GM10266 (cell line): ENCODE measurements around the gene C21orf91.

ENCODE experiments used
- DNase-seq: peaks from one replicate; pipeline ENCODE4 v3.0.0; 2012; ENCODE audit errors: extremely low spot score
- TF ChIP-seq, protein P1 (sequence below): IDR thresholded peaks from 2 replicates; pipeline ENCODE4 v1.5.1; 2012; ENCODE audit warnings: mild to moderate bottlenecking, low read depth; ENCODE audit not compliant: control insufficient read depth, insufficient read depth; ENCODE audit errors: missing control alignments

The C21orf91 gene

GRCh38 chr21:17819877-17820229 lies 697 bp upstream of the C21orf91 start:
- DNase-seq = peak; percentile 75
- TF ChIP-seq, protein P1, sequence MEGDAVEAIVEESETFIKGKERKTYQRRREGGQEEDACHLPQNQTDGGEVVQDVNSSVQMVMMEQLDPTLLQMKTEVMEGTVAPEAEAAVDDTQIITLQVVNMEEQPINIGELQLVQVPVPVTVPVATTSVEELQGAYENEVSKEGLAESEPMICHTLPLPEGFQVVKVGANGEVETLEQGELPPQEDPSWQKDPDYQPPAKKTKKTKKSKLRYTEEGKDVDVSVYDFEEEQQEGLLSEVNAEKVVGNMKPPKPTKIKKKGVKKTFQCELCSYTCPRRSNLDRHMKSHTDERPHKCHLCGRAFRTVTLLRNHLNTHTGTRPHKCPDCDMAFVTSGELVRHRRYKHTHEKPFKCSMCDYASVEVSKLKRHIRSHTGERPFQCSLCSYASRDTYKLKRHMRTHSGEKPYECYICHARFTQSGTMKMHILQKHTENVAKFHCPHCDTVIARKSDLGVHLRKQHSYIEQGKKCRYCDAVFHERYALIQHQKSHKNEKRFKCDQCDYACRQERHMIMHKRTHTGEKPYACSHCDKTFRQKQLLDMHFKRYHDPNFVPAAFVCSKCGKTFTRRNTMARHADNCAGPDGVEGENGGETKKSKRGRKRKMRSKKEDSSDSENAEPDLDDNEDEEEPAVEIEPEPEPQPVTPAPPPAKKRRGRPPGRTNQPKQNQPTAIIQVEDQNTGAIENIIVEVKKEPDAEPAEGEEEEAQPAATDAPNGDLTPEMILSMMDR = no peak

DNA sequence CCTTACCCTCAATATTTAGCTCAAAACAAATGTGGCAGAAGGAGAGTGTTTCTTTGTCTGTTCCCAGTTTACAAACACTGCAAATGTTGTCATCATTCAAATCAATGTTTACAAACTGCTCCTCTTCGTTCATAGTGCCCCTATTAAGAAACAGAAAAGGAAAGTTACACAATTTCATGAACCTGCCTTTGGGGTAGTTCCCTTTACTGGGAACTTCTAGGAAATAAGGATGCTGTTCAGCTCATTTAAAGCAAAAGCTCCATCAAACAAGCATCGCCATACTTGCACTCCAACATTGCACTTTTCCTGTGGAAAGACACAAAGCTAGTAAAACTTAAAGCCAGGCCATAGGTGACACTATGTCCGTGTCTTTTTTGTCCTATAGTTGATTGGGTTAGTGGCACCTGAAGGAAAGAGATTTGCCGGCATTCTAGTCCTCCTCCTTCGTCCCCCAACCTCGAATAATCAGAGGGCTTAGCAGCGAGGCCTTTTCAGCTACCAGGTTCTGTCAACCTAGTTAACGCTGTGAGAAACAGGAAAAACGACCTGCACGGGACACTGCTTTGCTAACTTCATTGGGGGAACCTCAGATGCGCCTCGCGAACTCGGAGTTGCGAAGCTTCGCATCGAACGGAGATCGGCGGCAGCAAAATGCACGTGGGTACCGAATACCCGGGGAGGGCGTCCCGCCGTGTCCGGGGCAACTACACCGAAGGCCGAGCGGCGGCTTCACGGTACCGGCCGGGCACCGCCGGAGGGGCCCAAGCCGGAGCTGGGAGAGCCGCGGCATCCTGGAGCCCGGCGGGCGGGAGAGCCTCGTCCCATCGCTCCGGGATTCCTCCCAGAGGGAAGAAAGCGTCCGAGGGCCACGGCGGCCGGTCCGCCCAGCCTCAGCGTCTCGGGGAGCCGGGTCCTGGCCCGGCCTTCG lies 706 bp downstream of the C21orf91 start:
- TF ChIP-seq, protein P1 = no peak
- DNase-seq = peak; percentile 35

DNA sequence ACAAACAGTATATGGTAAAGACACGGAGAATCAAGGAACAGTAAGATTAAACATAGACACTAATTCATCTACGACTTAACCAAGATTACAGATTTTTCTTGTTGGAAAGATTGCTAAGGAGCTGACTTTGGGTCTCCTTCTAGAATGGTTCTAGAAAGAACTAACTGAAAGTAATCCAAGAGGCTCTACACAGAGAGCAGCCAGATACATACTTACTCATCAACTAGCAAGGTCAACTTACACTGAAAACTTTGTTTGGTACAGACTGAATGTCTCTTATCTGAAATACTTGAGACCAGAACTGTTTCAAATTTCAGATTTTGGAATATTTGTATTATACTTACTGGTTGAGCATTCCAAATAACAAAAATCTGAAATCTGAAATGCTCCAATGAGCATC lies 5.8 kb downstream of the C21orf91 start:
- TF ChIP-seq, protein P1 = no peak
- DNase-seq = no peak

- TF ChIP-seq, protein P1 = no peak
- DNase-seq = no peak
Measured at GRCh38 chr21:17805966-17806365, 13.2 kb downstream of the C21orf91 start.

DNA sequence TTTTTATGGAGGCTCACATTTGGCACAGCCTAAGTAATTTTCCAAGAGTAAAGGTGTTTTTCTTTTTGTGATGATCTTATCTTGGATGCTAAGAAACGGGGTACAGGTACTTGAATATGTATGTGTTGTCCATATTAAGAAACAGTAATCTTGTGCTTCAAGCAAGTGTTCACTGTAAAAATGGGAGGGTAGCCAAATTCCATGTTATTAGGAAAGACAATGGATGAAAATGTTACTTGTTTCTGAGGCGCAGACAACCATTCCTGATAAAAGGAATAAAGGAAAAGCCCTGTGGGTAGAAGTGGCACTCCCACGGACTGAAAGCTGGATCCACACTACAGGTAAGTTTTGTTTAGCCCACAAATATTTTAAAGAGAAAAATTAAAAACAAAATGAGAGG lies 15.6 kb downstream of the C21orf91 start:
- no peak for DNase-seq
- TF ChIP-seq, protein P1 = no peak

DNA sequence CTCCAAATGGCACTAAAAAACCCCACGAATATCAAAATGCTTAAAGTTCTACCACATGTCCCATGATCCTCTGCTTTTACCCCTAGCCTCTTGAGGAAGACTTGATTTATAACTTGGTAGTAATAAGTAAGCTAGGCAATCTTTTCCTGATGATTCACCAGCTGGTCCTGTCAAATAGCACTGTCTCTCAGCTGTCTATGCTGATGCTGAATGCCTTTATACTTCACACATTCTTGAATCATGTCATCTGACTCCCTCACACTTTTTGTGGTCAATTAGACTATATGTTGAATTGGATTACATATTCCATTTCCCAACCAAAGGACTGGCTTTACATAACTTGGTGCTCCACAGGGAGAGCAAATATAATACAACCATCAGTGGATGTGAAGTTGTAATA lies 16.6 kb downstream of the C21orf91 start:
- TF ChIP-seq, protein P1 = no peak
- DNase-seq = no peak

DNA sequence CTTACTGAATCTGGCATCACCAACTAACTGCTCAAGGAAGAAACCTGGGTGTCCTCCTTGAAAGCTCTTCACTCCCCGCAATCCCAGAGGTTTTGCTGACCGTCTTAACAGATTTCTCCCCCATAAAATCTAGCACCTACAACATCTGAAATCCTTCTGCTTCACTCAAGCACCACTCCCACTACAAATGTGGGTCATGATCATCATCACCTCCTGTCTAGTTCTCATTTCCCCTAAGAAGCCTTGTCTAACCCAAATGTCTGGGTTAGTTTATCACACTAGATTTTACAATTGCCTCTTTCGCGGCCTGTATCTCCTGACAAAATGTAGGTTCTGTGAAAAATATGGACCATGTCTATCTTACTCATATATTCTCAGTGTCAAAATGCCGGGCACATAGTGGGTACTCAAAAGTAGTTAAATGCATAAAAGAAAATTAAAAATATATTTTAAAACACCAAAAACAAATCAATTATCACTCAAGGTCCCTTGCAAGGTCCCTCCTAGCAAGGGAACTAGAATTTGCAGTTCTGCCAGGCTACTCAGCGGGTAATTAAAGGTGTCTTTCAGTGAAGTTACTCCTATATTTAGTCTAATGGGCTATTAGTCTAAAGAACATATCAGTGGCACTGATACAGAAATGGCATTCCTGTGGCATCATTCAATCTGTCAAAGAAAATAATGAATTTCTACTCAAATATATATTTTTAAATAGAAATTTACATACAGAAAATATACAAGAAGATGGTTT lies 19.6 kb downstream of the C21orf91 start:
- DNase-seq = no peak
- TF ChIP-seq, protein P1 = no peak
